Amniotic epithelial cell (primary cell): ENCODE results near the gene PARK7.

Source experiments
- DNase-seq: peaks from one replicate; pipeline ENCODE4 v3.0.0-alpha.2; 2010; ENCODE audit warnings: low read depth

Gene PARK7

GRCh38 chr1:7984811-7985210, 23.3 kb downstream of the PARK7 start:
- DNase-seq, result no peak

GRCh38 chr1:7985851-7986612, 24.5 kb downstream of the PARK7 start:
- no peak for DNase-seq

GRCh38 chr1:7987528-7987927, 26.0 kb downstream of the PARK7 start:
- no peak for DNase-seq

GRCh38 chr1:7988576-7988975, 27.1 kb downstream of the PARK7 start:
- DNase-seq, result peak; percentile 49

GRCh38 chr1:7989762-7990428, 28.4 kb downstream of the PARK7 start:
- DNase-seq, result no peak

- DNase-seq, result peak; percentile 56
These were observed 30.3 kb downstream of the PARK7 start for GRCh38 chr1:7991504-7992440.

GRCh38 chr1:7992885-7993284, 31.4 kb downstream of the PARK7 start:
- DNase-seq, result no peak

- peak; percentile 87 for DNase-seq
These were observed 32.3 kb downstream of the PARK7 start for GRCh38 chr1:7993593-7994479.

GRCh38 chr1:7994827-7995226, 33.3 kb downstream of the PARK7 start:
- DNase-seq, result no peak

GRCh38 chr1:7995437-7995836, 33.9 kb downstream of the PARK7 start:
- DNase-seq, result no peak

- no peak for DNase-seq
These were observed 40.9 kb downstream of the PARK7 start for GRCh38 chr1:8002329-8002910.

GRCh38 chr1:8002921-8003320, 41.4 kb downstream of the PARK7 start:
- no peak for DNase-seq

GRCh38 chr1:8003438-8004112, 42.1 kb downstream of the PARK7 start:
- no peak for DNase-seq

- DNase-seq, result no peak
These were observed 42.7 kb downstream of the PARK7 start for GRCh38 chr1:8004113-8004802.

GRCh38 chr1:8004803-8005573, 43.5 kb downstream of the PARK7 start:
- peak; percentile 99 for DNase-seq

- peak; percentile 57 for DNase-seq
These were observed 44.8 kb downstream of the PARK7 start for GRCh38 chr1:8006037-8006963.

- DNase-seq, result peak; percentile 29
These were observed 47.8 kb downstream of the PARK7 start for GRCh38 chr1:8009043-8010002.
